Effector memory CD8-positive, alpha-beta T cell (primary cell): ENCODE results near the gene FGF19.

Source experiments
- ATAC-seq: fragments of 150-1000 bp; cut with Tn5 transposase; replicated peaks from 2 replicates; pipeline ENCODE4 v1.10.0; 2021; ENCODE audit warnings: mild to moderate bottlenecking, moderate library complexity
- DNase-seq, 3 experiments: peaks; one replicate each; pipeline ENCODE4 v3.0.0; 2021
- H3K27ac Mint-ChIP-seq, 2 donors: one replicate each; pipeline ENCODE4 v1.8.0; 2022; ENCODE audit warnings: mild to moderate bottlenecking in 2 of 2, mixed read lengths in 2 of 2, moderate library complexity in 2 of 2
- H3K27me3 Mint-ChIP-seq, 2 donors: one replicate each; pipeline ENCODE4 v1.8.0; 2022; ENCODE audit warnings: mixed read lengths in 2 of 2
- H3K36me3 Mint-ChIP-seq: one replicate; pipeline ENCODE4 v1.8.0; 2022; ENCODE audit warnings: mild to moderate bottlenecking, moderate library complexity, mixed read lengths; ENCODE audit not compliant: insufficient read depth
- H3K4me1 Mint-ChIP-seq, 2 donors: one replicate each; pipeline ENCODE4 v1.8.0; 2022; ENCODE audit warnings: low read depth in 2 of 2, mixed read lengths in 2 of 2
- H3K4me3 Mint-ChIP-seq, 2 donors: one replicate each; pipeline ENCODE4 v1.8.0; 2022; ENCODE audit warnings: mild to moderate bottlenecking in 2 of 2, mixed read lengths in 2 of 2, moderate library complexity in 2 of 2
- H3K9me3 Mint-ChIP-seq, 2 donors: one replicate each; pipeline ENCODE4 v1.8.0; 2022; ENCODE audit warnings: mixed read lengths in 2 of 2

The FGF19 gene

GRCh38 chr11:69658626-69659450 lies 45.0 kb downstream of the FGF19 start:
- Mint-ChIP-seq H3K4me3 (no peak overlapping the region), H3K4me1 (peaks cover 0 to 3% of the 10 kb centered on the region in 2 donors), H3K27me3 (no peaks in the 10 kb centered on the region), H3K36me3 (peaks cover 7% of the 10 kb centered on the region), H3K27ac (no peak overlapping the region), H3K9me3 (no peaks in the 10 kb centered on the region)
- no peak for DNase-seq
- no peak for ATAC-seq

- H3K36me3 Mint-ChIP-seq: peaks cover 7% of the 10 kb centered on the region
- H3K27me3 Mint-ChIP-seq: no peaks in the 10 kb centered on the region
- no peak overlapping the region for H3K27ac Mint-ChIP-seq
- ATAC-seq (no peak), DNase-seq (no peak)
- H3K9me3 Mint-ChIP-seq: no peaks in the 10 kb centered on the region
- H3K4me3 Mint-ChIP-seq: no peak overlapping the region
- peaks cover 0 to 2% of the 10 kb centered on the region in 2 donors for H3K4me1 Mint-ChIP-seq
Observed at GRCh38 chr11:69657911-69658625, 45.8 kb downstream of the FGF19 start.

GRCh38 chr11:69657456-69657910 lies 46.3 kb downstream of the FGF19 start:
- H3K27me3 Mint-ChIP-seq: no peaks in the 10 kb centered on the region

GRCh38 chr11:69656536-69657455 lies 47.0 kb downstream of the FGF19 start:
- Mint-ChIP-seq H3K36me3 (peaks cover 7% of the 10 kb centered on the region), H3K4me3 (no peak overlapping the region), H3K9me3 (no peaks in the 10 kb centered on the region), H3K4me1 (peaks cover 0 to 2% of the 10 kb centered on the region in 2 donors), H3K27ac (peak overlapping the region; percentile 10 to 71), H3K27me3 (no peaks in the 10 kb centered on the region)
- ATAC-seq (no peak), DNase-seq (no peak)

More at GRCh38 chr11:69657456-69657910, 46.3 kb downstream of the FGF19 start:
- H3K4me1 Mint-ChIP-seq: peaks cover 0 to 2% of the 10 kb centered on the region in 2 donors
- H3K4me3 Mint-ChIP-seq: no peak overlapping the region
- peaks cover 7% of the 10 kb centered on the region for H3K36me3 Mint-ChIP-seq
- no peak for ATAC-seq
- no peak for DNase-seq
- peak overlapping the region; percentile 10 to 71 for H3K27ac Mint-ChIP-seq
- H3K9me3 Mint-ChIP-seq: no peaks in the 10 kb centered on the region

- Mint-ChIP-seq H3K36me3 (peaks cover 7% of the 10 kb centered on the region), H3K27ac (no peak overlapping the region), H3K27me3 (no peaks in the 10 kb centered on the region), H3K4me3 (no peak overlapping the region), H3K4me1 (peaks cover 0 to 2% of the 10 kb centered on the region in 2 donors), H3K9me3 (no peaks in the 10 kb centered on the region)
- no peak for ATAC-seq
- DNase-seq: no peak
Observed at GRCh38 chr11:69655479-69656428, 48.1 kb downstream of the FGF19 start.

- Mint-ChIP-seq H3K4me1 (no peaks in the 10 kb centered on the region), H3K27ac (no peak overlapping the region)
Observed at GRCh38 chr11:69654660-69655478, 49.0 kb downstream of the FGF19 start.

GRCh38 chr11:69654001-69654659 lies 49.7 kb downstream of the FGF19 start:
- DNase-seq (no peak), ATAC-seq (no peak)
- Mint-ChIP-seq H3K36me3 (no peaks in the 10 kb centered on the region), H3K4me3 (no peak overlapping the region), H3K27ac (no peak overlapping the region), H3K27me3 (no peaks in the 10 kb centered on the region), H3K9me3 (no peaks in the 10 kb centered on the region), H3K4me1 (no peaks in the 10 kb centered on the region)

More at GRCh38 chr11:69654660-69655478, 49.0 kb downstream of the FGF19 start:
- H3K27me3 Mint-ChIP-seq: no peaks in the 10 kb centered on the region
- no peak for DNase-seq
- ATAC-seq: no peak
- no peak overlapping the region for H3K4me3 Mint-ChIP-seq
- H3K9me3 Mint-ChIP-seq: no peaks in the 10 kb centered on the region
- H3K36me3 Mint-ChIP-seq: peaks cover 2% of the 10 kb centered on the region

- ATAC-seq: no peak
- no peak overlapping the region for H3K4me3 Mint-ChIP-seq
- H3K9me3 Mint-ChIP-seq: no peaks in the 10 kb centered on the region
- no peak overlapping the region for H3K27ac Mint-ChIP-seq
- H3K4me1 Mint-ChIP-seq: no peaks in the 10 kb centered on the region
- DNase-seq: no peak
- H3K27me3 Mint-ChIP-seq: no peaks in the 10 kb centered on the region
- no peaks in the 10 kb centered on the region for H3K36me3 Mint-ChIP-seq
Observed at GRCh38 chr11:69653406-69653960, 50.3 kb downstream of the FGF19 start.

- Mint-ChIP-seq H3K36me3 (no peaks in the 10 kb centered on the region), H3K27ac (no peak overlapping the region), H3K27me3 (no peaks in the 10 kb centered on the region), H3K9me3 (no peaks in the 10 kb centered on the region), H3K4me3 (no peak overlapping the region), H3K4me1 (no peaks in the 10 kb centered on the region)
- DNase-seq (no peak), ATAC-seq (no peak)
Observed at GRCh38 chr11:69652999-69653398, 50.8 kb downstream of the FGF19 start.

- peaks cover 0 to 9% of the 10 kb centered on the region in 2 donors for H3K27me3 Mint-ChIP-seq
- H3K27ac Mint-ChIP-seq: no peak overlapping the region
- ATAC-seq (no peak), DNase-seq (no peak)
- H3K9me3 Mint-ChIP-seq: no peaks in the 10 kb centered on the region
- H3K4me3 Mint-ChIP-seq: no peak overlapping the region
- H3K4me1 Mint-ChIP-seq: no peaks in the 10 kb centered on the region
- no peaks in the 10 kb centered on the region for H3K36me3 Mint-ChIP-seq
Observed at GRCh38 chr11:69651834-69652620, 51.8 kb downstream of the FGF19 start.
